ENCODE measurements around the gene MRPS24. TPM values are rescaled to one million over a fixed set of nuclear protein-coding genes. Genes with fewer than 3 reads are reported as not detected.

Gene MRPS24
- total and polyA plus RNA-seq, 2 of the 13 experiments (the other 11 are each of a cell fraction or from before 2014, with no cell fraction given) = 135 to 162 TPM

DNA sequence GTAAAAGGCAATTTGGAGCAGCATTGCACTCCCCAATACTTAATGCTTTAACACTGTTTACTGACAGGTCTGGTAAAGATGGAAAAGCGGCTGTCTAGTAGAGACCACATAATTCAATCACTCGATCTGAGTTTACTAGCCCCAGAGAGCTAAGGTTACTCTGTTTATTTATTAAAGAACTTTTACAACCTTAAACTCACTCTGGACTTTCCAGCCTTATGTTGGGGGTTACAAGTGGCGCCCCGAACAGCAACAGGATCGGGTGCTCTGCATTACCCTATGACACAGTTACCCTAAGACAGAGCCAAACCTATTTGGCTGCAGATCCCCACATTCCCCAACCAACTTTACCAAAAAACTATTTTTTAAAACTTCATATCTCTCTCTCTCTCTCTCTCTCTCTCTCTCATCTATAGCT lies 43.9 kb downstream of the MRPS24 start:
- BruUV-seq (replicated peaks) = no TSS peak
- H3K4me2 ChIP-seq (ENCODE audit: low read depth, low read length) = no peak overlapping the region
- CTCF ChIA-PET (ENCODE audit: low intra/inter-chr PET ratio, low total read pairs) = no interaction called here

More for the DNA sequence above, 43.9 kb downstream of the MRPS24 start:
- Histone ChIP-seq H3K36me3 (replicated peaks in 1 of 2; ENCODE audit: control insufficient read depth in 1 of 2, insufficient read depth in 2 of 2, low read length in 2 of 2) (no peaks in the 10 kb centered on the region), H2AFZ (ENCODE audit: low read length) (no peak overlapping the region), H3K27me3 (ENCODE audit: control insufficient read depth in 1 of 2, insufficient read depth in 2 of 2, low read length in 2 of 2) (peaks cover 0 to 19% of the 10 kb centered on the region in 2 experiments; a peak in 1 of 5 replicates), H3K9me3 (ENCODE audit: low read length) (no peaks in the 10 kb centered on the region), H3K79me2 (ENCODE audit: insufficient read depth, low read length) (no peaks in the 10 kb centered on the region), H3K27ac (ENCODE audit: extremely low read length, insufficient read depth, low read length) (no peak overlapping the region), H3K4me1 (ENCODE audit: insufficient read depth, low read length) (peaks cover 22% of the 10 kb centered on the region), H4K20me1 (ENCODE audit: insufficient read depth, low read length) (no peaks in the 10 kb centered on the region), H3K9ac (ENCODE audit: insufficient read depth, low read depth, low read length) (no peak overlapping the region), H3K4me3 (replicated peaks in 1 of 3; ENCODE audit: insufficient read depth in 1 of 3, low read depth in 2 of 3, low read length in 3 of 3) (no peak overlapping the region)
- intact Hi-C loops (cut with micrococcal nuclease; ENCODE audit: unreplicated experiment) (no loop called here), in situ Hi-C loops (cut with HindIII; ENCODE audit: extremely low pct_ligation_motif_present, low pct_unique_long_range_greater_than_20kb) (loop anchor here (25.0 kb wide), 1 partner anchor 363 kb away; no protein-coding TSS in a partner anchor)
- 39% methylated on average over 5 of the region's 5 CpGs for WGBS (ENCODE audit: low lambda C conversion rate)
- DNase-seq (ENCODE audit: low spot score) (no peak), ATAC-seq (no peak), FAIRE-seq (no peak)
- TF ChIP-seq ONECUT2 (CRISPR knock-in tag; IDR thresholded peaks at IDR 0.05) (no peak), NONO (IDR thresholded peaks at IDR 0.05) (no peak), NONO (CRISPR knock-in tag; conservative IDR thresholded peaks at IDR 0.05) (no peak), ARID2 (CRISPR knock-in tag; IDR thresholded peaks at IDR 0.05; ENCODE audit: borderline replicate concordance) (no peak), SRF (IDR thresholded peaks at IDR 0.05; ENCODE audit: low read depth, low read length) (no peak), ZNF780A (CRISPR knock-in tag; IDR thresholded peaks at IDR 0.05) (no peak), ZNF367 (CRISPR knock-in tag; IDR thresholded peaks at IDR 0.05; ENCODE audit: borderline replicate concordance) (no peak)
- TF ChIP-seq, protein P1, sequence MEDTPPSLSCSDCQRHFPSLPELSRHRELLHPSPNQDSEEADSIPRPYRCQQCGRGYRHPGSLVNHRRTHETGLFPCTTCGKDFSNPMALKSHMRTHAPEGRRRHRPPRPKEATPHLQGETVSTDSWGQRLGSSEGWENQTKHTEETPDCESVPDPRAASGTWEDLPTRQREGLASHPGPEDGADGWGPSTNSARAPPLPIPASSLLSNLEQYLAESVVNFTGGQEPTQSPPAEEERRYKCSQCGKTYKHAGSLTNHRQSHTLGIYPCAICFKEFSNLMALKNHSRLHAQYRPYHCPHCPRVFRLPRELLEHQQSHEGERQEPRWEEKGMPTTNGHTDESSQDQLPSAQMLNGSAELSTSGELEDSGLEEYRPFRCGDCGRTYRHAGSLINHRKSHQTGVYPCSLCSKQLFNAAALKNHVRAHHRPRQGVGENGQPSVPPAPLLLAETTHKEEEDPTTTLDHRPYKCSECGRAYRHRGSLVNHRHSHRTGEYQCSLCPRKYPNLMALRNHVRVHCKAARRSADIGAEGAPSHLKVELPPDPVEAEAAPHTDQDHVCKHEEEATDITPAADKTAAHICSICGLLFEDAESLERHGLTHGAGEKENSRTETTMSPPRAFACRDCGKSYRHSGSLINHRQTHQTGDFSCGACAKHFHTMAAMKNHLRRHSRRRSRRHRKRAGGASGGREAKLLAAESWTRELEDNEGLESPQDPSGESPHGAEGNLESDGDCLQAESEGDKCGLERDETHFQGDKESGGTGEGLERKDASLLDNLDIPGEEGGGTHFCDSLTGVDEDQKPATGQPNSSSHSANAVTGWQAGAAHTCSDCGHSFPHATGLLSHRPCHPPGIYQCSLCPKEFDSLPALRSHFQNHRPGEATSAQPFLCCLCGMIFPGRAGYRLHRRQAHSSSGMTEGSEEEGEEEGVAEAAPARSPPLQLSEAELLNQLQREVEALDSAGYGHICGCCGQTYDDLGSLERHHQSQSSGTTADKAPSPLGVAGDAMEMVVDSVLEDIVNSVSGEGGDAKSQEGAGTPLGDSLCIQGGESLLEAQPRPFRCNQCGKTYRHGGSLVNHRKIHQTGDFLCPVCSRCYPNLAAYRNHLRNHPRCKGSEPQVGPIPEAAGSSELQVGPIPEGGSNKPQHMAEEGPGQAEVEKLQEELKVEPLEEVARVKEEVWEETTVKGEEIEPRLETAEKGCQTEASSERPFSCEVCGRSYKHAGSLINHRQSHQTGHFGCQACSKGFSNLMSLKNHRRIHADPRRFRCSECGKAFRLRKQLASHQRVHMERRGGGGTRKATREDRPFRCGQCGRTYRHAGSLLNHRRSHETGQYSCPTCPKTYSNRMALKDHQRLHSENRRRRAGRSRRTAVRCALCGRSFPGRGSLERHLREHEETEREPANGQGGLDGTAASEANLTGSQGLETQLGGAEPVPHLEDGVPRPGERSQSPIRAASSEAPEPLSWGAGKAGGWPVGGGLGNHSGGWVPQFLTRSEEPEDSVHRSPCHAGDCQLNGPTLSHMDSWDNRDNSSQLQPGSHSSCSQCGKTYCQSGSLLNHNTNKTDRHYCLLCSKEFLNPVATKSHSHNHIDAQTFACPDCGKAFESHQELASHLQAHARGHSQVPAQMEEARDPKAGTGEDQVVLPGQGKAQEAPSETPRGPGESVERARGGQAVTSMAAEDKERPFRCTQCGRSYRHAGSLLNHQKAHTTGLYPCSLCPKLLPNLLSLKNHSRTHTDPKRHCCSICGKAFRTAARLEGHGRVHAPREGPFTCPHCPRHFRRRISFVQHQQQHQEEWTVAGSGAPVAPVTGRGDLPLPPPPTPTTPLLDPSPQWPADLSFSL (CRISPR knock-in tag; IDR thresholded peaks at IDR 0.05) = no peak
- POLR2A ChIA-PET = no interaction called here

Data from HepG2 (cell line).